Measurements from ENCODE around the gene MRC1.

GRCh38 chr10:17788646-17789045 lies 20.5 kb upstream of the MRC1 start:
- TF ChIP-seq, protein P1, sequence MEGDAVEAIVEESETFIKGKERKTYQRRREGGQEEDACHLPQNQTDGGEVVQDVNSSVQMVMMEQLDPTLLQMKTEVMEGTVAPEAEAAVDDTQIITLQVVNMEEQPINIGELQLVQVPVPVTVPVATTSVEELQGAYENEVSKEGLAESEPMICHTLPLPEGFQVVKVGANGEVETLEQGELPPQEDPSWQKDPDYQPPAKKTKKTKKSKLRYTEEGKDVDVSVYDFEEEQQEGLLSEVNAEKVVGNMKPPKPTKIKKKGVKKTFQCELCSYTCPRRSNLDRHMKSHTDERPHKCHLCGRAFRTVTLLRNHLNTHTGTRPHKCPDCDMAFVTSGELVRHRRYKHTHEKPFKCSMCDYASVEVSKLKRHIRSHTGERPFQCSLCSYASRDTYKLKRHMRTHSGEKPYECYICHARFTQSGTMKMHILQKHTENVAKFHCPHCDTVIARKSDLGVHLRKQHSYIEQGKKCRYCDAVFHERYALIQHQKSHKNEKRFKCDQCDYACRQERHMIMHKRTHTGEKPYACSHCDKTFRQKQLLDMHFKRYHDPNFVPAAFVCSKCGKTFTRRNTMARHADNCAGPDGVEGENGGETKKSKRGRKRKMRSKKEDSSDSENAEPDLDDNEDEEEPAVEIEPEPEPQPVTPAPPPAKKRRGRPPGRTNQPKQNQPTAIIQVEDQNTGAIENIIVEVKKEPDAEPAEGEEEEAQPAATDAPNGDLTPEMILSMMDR (conservative IDR thresholded peaks at IDR 0.05), result no peak
- TF ChIP-seq ZFX (IDR thresholded peaks at IDR 0.05), result no peak
